Immature natural killer cell (primary cell): ENCODE measurements around the gene HPS1. TPM values are rescaled to one million over a fixed set of nuclear protein-coding genes. Genes with fewer than 3 reads are reported as not detected.

Experiments
- DNase-seq, 3 donors: peaks; one replicate each; pipeline ENCODE4 v3.0.0; 2022; ENCODE audit warnings: mixed read lengths in 1 of 3
- H3K27ac Mint-ChIP-seq, 6 donors: one replicate each; pipeline ENCODE4 v1.8.0; 2020; ENCODE audit warnings: mixed read lengths in 6 of 6, mild to moderate bottlenecking in 5 of 6, inconsistent platforms in 4 of 6, moderate library complexity in 3 of 6
- H3K27me3 Mint-ChIP-seq, 3 donors: one replicate each; pipeline ENCODE4 v1.8.0; 2020 to 2021; ENCODE audit warnings: low read depth in 3 of 3, mild to moderate bottlenecking in 3 of 3, mixed read lengths in 3 of 3, moderate library complexity in 3 of 3, inconsistent platforms in 1 of 3
- H3K36me3 Mint-ChIP-seq, 3 donors: one replicate each; pipeline ENCODE4 v1.8.0; 2020; ENCODE audit warnings: mixed read lengths in 3 of 3, inconsistent platforms in 2 of 3, mild to moderate bottlenecking in 2 of 3
- H3K4me1 Mint-ChIP-seq, 2 donors: one replicate each; pipeline ENCODE4 v1.8.0; 2020; ENCODE audit warnings: inconsistent platforms in 2 of 2, mild to moderate bottlenecking in 2 of 2, mixed read lengths in 2 of 2, moderate library complexity in 1 of 2
- H3K4me3 Mint-ChIP-seq, 5 donors: one replicate each; pipeline ENCODE4 v1.8.0; 2020; ENCODE audit warnings: mild to moderate bottlenecking in 5 of 5, mixed read lengths in 5 of 5, inconsistent platforms in 3 of 5, moderate library complexity in 3 of 5
- H3K9me3 Mint-ChIP-seq, 6 donors: one replicate each; pipeline ENCODE4 v1.8.0; 2020; ENCODE audit warnings: mild to moderate bottlenecking in 6 of 6, mixed read lengths in 6 of 6, inconsistent platforms in 4 of 6, moderate library complexity in 3 of 6
- polyA plus RNA-seq, 3 donors: library from polyadenylated mRNA; unstranded; fragments of 300-500 nt; fragmentation: Illumina TruSeq; gene quantifications; one replicate each; pipeline ENCODE4 v1.2.3, GENCODE V29; 2021

Gene HPS1
- polyA plus RNA-seq, 3 donors from 2014 or later = 72.4 to 110 (median 85.6) TPM

DNA sequence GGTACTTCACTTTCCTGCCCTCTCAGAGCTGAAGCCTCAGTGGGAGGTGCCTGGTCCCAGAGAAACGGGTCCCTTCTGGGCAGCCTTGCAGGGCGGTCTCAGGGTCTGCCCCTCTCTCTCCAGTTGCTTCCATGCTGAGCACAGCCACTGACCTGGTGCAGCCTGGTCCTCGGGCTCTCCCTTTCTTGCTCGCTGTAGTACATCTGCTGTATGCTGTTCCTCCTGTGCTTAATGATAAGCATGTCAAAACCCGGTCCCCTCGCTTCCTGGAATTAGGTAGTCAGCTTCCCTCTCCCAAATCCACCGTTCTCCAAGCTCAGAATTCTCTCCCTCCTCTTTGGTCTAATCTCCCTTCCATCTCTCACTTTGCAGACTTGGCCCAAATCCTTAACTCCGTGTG, 11.0 kb upstream of the HPS1 start:
- H3K4me1 Mint-ChIP-seq = no peaks in the 10 kb centered on the region
- H3K27ac Mint-ChIP-seq = no peak overlapping the region
- no peaks in the 10 kb centered on the region for H3K36me3 Mint-ChIP-seq
- H3K4me3 Mint-ChIP-seq = no peak overlapping the region
- no peaks in the 10 kb centered on the region for H3K9me3 Mint-ChIP-seq
- DNase-seq = no peak
- H3K27me3 Mint-ChIP-seq = peaks cover 2 to 11% (median 3%) of the 10 kb centered on the region in 3 donors

DNA sequence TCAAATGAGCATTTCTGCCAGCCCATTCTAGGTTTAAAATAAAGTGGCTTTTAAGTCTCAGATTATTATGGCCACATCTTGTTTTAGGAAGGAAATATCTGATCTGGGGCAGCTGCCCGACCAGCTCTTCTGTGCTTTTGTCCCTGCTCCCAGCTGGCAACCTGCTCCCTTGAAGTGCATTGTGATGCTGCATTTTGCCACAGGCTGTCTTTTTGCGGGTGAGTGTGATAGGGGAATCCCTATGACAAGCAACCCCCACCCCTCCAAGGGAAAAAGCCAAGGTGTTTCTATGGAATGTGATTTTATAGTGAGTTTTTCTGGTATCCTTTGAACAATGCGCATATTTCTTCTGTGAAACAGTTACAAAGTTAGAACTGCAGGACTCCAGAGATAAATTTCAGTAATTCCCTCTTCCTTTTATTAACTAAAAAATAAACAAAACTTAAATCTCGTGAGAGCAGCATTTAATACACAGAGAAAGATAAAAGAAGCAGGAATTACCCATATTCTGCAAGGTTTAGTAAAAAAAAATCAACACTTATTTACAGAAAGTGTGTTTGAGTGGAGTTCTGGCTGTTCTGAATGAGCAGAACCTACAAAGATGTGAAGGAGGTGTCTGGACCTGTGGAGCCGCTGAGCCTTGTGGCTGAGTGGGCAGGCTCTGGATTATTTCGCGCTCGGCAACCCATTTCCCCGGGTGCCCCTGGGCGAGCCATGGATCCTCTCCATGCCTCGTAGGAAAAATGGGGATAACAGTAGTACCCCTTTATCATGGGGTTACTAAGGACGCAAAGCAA, 10.1 kb upstream of the HPS1 start:
- Mint-ChIP-seq H3K9me3 (no peaks in the 10 kb centered on the region), H3K27me3 (peaks cover 2 to 13% (median 3%) of the 10 kb centered on the region in 3 donors), H3K36me3 (no peaks in the 10 kb centered on the region), H3K4me3 (no peak overlapping the region), H3K27ac (no peak overlapping the region), H3K4me1 (no peaks in the 10 kb centered on the region)
- DNase-seq = no peak

- Mint-ChIP-seq H3K4me1 (no peaks in the 10 kb centered on the region), H3K27me3 (peaks cover 0 to 15% (median 3%) of the 10 kb centered on the region in 3 donors), H3K27ac (no peak overlapping the region), H3K4me3 (no peak overlapping the region), H3K9me3 (no peaks in the 10 kb centered on the region), H3K36me3 (no peaks in the 10 kb centered on the region)
- no peak for DNase-seq
Observed at GRCh38 chr10:98456043-98456570, 9.4 kb upstream of the HPS1 start.

GRCh38 chr10:98453729-98454128, 7.0 kb upstream of the HPS1 start:
- no peaks in the 10 kb centered on the region for H3K9me3 Mint-ChIP-seq
- no peak overlapping the region for H3K4me3 Mint-ChIP-seq
- no peaks in the 10 kb centered on the region for H3K4me1 Mint-ChIP-seq
- H3K27me3 Mint-ChIP-seq = peaks cover 0 to 16% (median 8%) of the 10 kb centered on the region in 3 donors
- no peaks in the 10 kb centered on the region for H3K36me3 Mint-ChIP-seq
- no peak for DNase-seq
- no peak overlapping the region for H3K27ac Mint-ChIP-seq

GRCh38 chr10:98450618-98451017, 3.9 kb upstream of the HPS1 start:
- peaks cover 16 to 17% of the 10 kb centered on the region in 2 donors for H3K4me1 Mint-ChIP-seq
- no peaks in the 10 kb centered on the region for H3K9me3 Mint-ChIP-seq
- H3K27ac Mint-ChIP-seq = no peak overlapping the region
- DNase-seq = no peak
- peaks cover 4 to 16% (median 16%) of the 10 kb centered on the region in 3 donors for H3K27me3 Mint-ChIP-seq
- no peak overlapping the region for H3K4me3 Mint-ChIP-seq
- H3K36me3 Mint-ChIP-seq = no peaks in the 10 kb centered on the region

DNA sequence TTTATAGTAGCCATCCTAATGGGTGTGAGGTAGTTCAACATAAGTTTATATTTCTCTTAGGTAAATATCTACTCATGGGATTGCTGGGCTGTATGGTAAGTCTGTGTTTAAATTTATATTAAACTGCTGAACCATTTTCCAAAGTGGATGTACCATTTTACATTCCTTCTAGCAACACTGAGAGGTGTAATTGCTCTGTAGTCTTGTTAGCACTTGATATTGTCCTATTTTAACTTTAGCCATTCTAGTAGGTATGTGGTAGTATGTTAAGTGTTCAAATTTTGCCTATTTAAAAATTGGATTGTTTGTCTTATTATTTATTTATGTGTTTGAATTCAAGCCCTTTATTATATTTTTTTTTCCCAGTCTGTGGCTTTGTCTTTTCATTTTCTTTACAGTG, 2.6 kb upstream of the HPS1 start:
- peaks cover 8 to 16% (median 14%) of the 10 kb centered on the region in 3 donors for H3K27me3 Mint-ChIP-seq
- H3K36me3 Mint-ChIP-seq = no peaks in the 10 kb centered on the region
- no peaks in the 10 kb centered on the region for H3K9me3 Mint-ChIP-seq
- DNase-seq = no peak
- no peak overlapping the region for H3K4me3 Mint-ChIP-seq
- peaks cover 29 to 30% of the 10 kb centered on the region in 2 donors for H3K4me1 Mint-ChIP-seq
- H3K27ac Mint-ChIP-seq = no peak overlapping the region

DNA sequence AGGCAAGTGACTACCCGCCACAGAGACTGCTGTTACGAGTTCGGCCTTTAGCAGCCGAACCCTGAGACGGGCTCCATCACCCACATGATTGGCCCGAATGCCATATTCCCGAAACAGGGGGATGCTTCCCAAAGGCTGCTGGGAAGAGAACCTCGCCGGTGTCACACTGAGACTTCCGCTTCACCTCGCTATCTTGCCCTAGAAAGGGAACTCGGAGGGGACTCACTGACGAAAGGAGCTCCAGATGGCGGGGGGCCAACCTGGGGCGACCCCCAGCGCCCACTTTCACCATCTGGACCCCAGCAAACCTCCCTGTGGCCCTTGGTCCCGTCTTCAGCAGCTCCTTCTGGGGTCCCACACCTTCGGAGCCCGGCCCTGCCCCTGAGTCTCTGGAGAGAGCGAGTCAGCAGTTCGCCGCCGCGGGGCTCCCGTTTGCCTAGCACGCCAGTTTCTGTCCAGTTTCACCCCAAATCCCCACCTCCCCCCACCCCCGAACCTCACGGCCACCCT, 529 bp downstream of the HPS1 start:
- Mint-ChIP-seq H3K4me1 (peaks cover 47 to 54% of the 10 kb centered on the region in 2 donors), H3K36me3 (peaks cover 4 to 15% (median 7%) of the 10 kb centered on the region in 3 donors), H3K9me3 (no peaks in the 10 kb centered on the region), H3K27ac (peak overlapping the region; percentile 88 to 93 (median 89)), H3K27me3 (peaks cover 8 to 13% (median 12%) of the 10 kb centered on the region in 3 donors), H3K4me3 (peak overlapping the region; percentile 90 to 93 (median 90))
- peak in 1 of 3 donors; percentile 22 for DNase-seq

GRCh38 chr10:98445200-98445812, 1.4 kb downstream of the HPS1 start:
- DNase-seq = no peak
- H3K36me3 Mint-ChIP-seq = peaks cover 4 to 19% (median 7%) of the 10 kb centered on the region in 3 donors
- peaks cover 51 to 58% of the 10 kb centered on the region in 2 donors for H3K4me1 Mint-ChIP-seq
- H3K27ac Mint-ChIP-seq = peak overlapping the region; percentile 88 to 93 (median 89)
- no peaks in the 10 kb centered on the region for H3K9me3 Mint-ChIP-seq
- peaks cover 8 to 11% (median 9%) of the 10 kb centered on the region in 3 donors for H3K27me3 Mint-ChIP-seq
- peak overlapping the region; percentile 90 to 93 (median 90) for H3K4me3 Mint-ChIP-seq

GRCh38 chr10:98444314-98445006, 2.3 kb downstream of the HPS1 start:
- H3K9me3 Mint-ChIP-seq = no peaks in the 10 kb centered on the region
- H3K4me3 Mint-ChIP-seq = peak overlapping the region; percentile 40 to 93 (median 90)
- H3K4me1 Mint-ChIP-seq = peaks cover 54 to 64% of the 10 kb centered on the region in 2 donors
- H3K36me3 Mint-ChIP-seq = peaks cover 10 to 26% (median 11%) of the 10 kb centered on the region in 3 donors
- H3K27me3 Mint-ChIP-seq = peaks cover 8 to 9% (median 9%) of the 10 kb centered on the region in 3 donors
- peak overlapping the region; percentile 48 to 90 (median 88) for H3K27ac Mint-ChIP-seq
- no peak for DNase-seq

- H3K9me3 Mint-ChIP-seq = no peaks in the 10 kb centered on the region
- H3K4me1 Mint-ChIP-seq = peaks cover 23 to 52% of the 10 kb centered on the region in 2 donors
- no peak for DNase-seq
- H3K4me3 Mint-ChIP-seq = no peak overlapping the region
- no peaks in the 10 kb centered on the region for H3K27me3 Mint-ChIP-seq
- peaks cover 25 to 56% (median 28%) of the 10 kb centered on the region in 3 donors for H3K36me3 Mint-ChIP-seq
- H3K27ac Mint-ChIP-seq = peak overlapping the region in 1 of 6 donors; percentile 7
Observed at GRCh38 chr10:98438715-98439114, 8.0 kb downstream of the HPS1 start.

DNA sequence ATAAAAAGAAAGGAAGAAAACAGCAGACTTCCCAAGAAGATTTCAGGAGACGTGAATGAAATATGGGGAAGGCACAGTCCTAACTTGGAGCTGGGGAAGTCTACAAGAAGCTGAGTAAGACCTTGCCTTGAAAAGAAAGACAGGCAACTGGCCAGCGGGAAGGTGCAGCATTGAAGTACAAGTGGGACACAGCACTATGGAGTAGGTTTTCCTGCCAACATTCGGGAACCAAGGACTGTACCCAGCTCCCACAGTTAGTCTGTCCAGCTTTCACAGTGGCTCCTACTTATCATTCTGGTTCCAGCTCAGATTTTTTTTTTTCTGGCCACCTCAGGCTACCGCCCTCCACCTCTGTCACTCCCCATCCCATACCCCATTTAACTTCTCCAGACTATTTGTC, 10.0 kb downstream of the HPS1 start:
- no peak overlapping the region for H3K27ac Mint-ChIP-seq
- no peaks in the 10 kb centered on the region for H3K27me3 Mint-ChIP-seq
- H3K4me1 Mint-ChIP-seq = peaks cover 12 to 36% of the 10 kb centered on the region in 2 donors
- no peak overlapping the region for H3K4me3 Mint-ChIP-seq
- DNase-seq = no peak
- peaks cover 30 to 60% (median 36%) of the 10 kb centered on the region in 3 donors for H3K36me3 Mint-ChIP-seq
- H3K9me3 Mint-ChIP-seq = peaks cover 0 to 4% (median 0%) of the 10 kb centered on the region in 6 donors

GRCh38 chr10:98435178-98435577, 11.6 kb downstream of the HPS1 start:
- DNase-seq = no peak
- Mint-ChIP-seq H3K27ac (peak overlapping the region in 3 of 6 donors; percentile 28 to 60 (median 35)), H3K27me3 (no peaks in the 10 kb centered on the region), H3K36me3 (peaks cover 35 to 68% (median 42%) of the 10 kb centered on the region in 3 donors), H3K4me1 (peaks cover 6 to 26% of the 10 kb centered on the region in 2 donors), H3K4me3 (no peak overlapping the region), H3K9me3 (peaks cover 0 to 4% (median 0%) of the 10 kb centered on the region in 6 donors)
